DOHH2 (cell line): ENCODE measurements around the gene FHOD3.

Experiments used
- H3F3A ChIP-seq: fragments of 200-600 bp; sonication (generic), shearing (Covaris generic); 2 replicates; pipeline ENCODE4 v1.6.0; 2016; ENCODE audit warnings: antibody characterized with exemption, mild to moderate bottlenecking; ENCODE audit not compliant: control insufficient read depth, insufficient read depth
- H3K27ac ChIP-seq: fragments of 200-600 bp; sonication (generic); 2 replicates; pipeline ENCODE4 v1.5.1; 2014; ENCODE audit warnings: low read depth, mild to moderate bottlenecking, low read length, moderate library complexity
- H3K27me3 ChIP-seq: fragments of 200-600 bp; sonication (generic); 2 replicates; pipeline ENCODE4 v1.6.1; 2014; ENCODE audit warnings: mild to moderate bottlenecking, low read length, mixed read lengths; ENCODE audit not compliant: control insufficient read depth
- H3K36me3 ChIP-seq: fragments of 200-600 bp; sonication (generic); 2 replicates; pipeline ENCODE4 v1.6.1; 2014; ENCODE audit warnings: mild to moderate bottlenecking, low read length, moderate library complexity, mixed read lengths; ENCODE audit not compliant: control insufficient read depth
- H3K4me1 ChIP-seq: fragments of 200-600 bp; sonication (generic); 2 replicates; pipeline ENCODE4 v1.6.1; 2014; ENCODE audit warnings: mild to moderate bottlenecking, low read length, mixed read lengths; ENCODE audit not compliant: control insufficient read depth
- H3K4me2 ChIP-seq: fragments of 200-600 bp; sonication (generic); 2 replicates; pipeline ENCODE4 v1.6.0; 2014; ENCODE audit warnings: mild to moderate bottlenecking, low read length, moderate library complexity
- H3K4me3 ChIP-seq: fragments of 200-600 bp; sonication (generic); 2 replicates; pipeline ENCODE4 v1.5.1; 2014; ENCODE audit warnings: mild to moderate bottlenecking, low read length, mixed read lengths
- H3K79me2 ChIP-seq: fragments of 200-600 bp; sonication (generic); 2 replicates; pipeline ENCODE4 v1.6.1; 2014; ENCODE audit warnings: mild to moderate bottlenecking, low read length, mixed read lengths; ENCODE audit not compliant: control insufficient read depth
- H3K9me2 ChIP-seq: fragments of 200-600 bp; sonication (generic); replicated peaks from 2 replicates; pipeline ENCODE4 v1.6.1; 2014; ENCODE audit warnings: mild to moderate bottlenecking, low read length, mixed read lengths; ENCODE audit not compliant: control insufficient read depth
- H3K9me3 ChIP-seq: fragments of 200-600 bp; sonication (generic); 2 replicates; pipeline ENCODE4 v1.6.1; 2014; ENCODE audit warnings: antibody characterized with exemption, low read length, mixed read lengths; ENCODE audit not compliant: control insufficient read depth, insufficient read depth
- H4K20me1 ChIP-seq: fragments of 200-600 bp; sonication (generic); 2 replicates; pipeline ENCODE4 v1.6.0; 2014; ENCODE audit warnings: low read depth, mild to moderate bottlenecking, antibody characterized with exemption, low read length, moderate library complexity; ENCODE audit not compliant: control insufficient read depth, insufficient read depth
- EZH2phosphoT487 ChIP-seq: fragments of 200-600 bp; sonication (generic); IDR thresholded peaks from 2 replicates; pipeline ENCODE4 v1.6.1; 2017; ENCODE audit warnings: borderline replicate concordance, mild to moderate bottlenecking, antibody characterized with exemption, low read length, moderate library complexity, mixed read lengths
- TF ChIP-seq, protein P1 (sequence below): fragments of 200-600 bp; sonication (generic); IDR thresholded peaks from one replicate; pipeline ENCODE4 v1.5.1; 2014; ENCODE audit warnings: antibody characterized with exemption, mild to moderate bottlenecking, low read depth, low read length; ENCODE audit not compliant: poor library complexity, severe bottlenecking

The FHOD3 gene

GRCh38 chr18:36386150-36386920 is 88.8 kb downstream of the FHOD3 start:
- Histone ChIP-seq H4K20me1 (no peaks in the 10 kb centered on the region), H3K4me3 (no peak overlapping the region), H3K27ac (no peak overlapping the region), H3K9me2 (no peaks in the 10 kb centered on the region), H3K4me1 (no peaks in the 10 kb centered on the region), H3K79me2 (no peaks in the 10 kb centered on the region), H3K36me3 (no peaks in the 10 kb centered on the region), H3F3A (no peaks in the 10 kb centered on the region), H3K27me3 (0 out of 2 replicates have a peak, but pooled peaks cover 3% of the 10 kb centered on the region), H3K9me3 (no peaks in the 10 kb centered on the region), H3K4me2 (no peak overlapping the region)
- TF ChIP-seq, protein P1, sequence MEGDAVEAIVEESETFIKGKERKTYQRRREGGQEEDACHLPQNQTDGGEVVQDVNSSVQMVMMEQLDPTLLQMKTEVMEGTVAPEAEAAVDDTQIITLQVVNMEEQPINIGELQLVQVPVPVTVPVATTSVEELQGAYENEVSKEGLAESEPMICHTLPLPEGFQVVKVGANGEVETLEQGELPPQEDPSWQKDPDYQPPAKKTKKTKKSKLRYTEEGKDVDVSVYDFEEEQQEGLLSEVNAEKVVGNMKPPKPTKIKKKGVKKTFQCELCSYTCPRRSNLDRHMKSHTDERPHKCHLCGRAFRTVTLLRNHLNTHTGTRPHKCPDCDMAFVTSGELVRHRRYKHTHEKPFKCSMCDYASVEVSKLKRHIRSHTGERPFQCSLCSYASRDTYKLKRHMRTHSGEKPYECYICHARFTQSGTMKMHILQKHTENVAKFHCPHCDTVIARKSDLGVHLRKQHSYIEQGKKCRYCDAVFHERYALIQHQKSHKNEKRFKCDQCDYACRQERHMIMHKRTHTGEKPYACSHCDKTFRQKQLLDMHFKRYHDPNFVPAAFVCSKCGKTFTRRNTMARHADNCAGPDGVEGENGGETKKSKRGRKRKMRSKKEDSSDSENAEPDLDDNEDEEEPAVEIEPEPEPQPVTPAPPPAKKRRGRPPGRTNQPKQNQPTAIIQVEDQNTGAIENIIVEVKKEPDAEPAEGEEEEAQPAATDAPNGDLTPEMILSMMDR: no peak
- no peak for TF ChIP-seq EZH2phosphoT487

GRCh38 chr18:36387310-36387709 is 89.8 kb downstream of the FHOD3 start:
- no peaks in the 10 kb centered on the region for H3K9me3 ChIP-seq
- no peaks in the 10 kb centered on the region for H3K36me3 ChIP-seq
- H3K27me3 ChIP-seq: 0 out of 2 replicates have a peak, but pooled peaks cover 3% of the 10 kb centered on the region
- H3K4me3 ChIP-seq: no peak overlapping the region
- TF ChIP-seq EZH2phosphoT487: no peak
- TF ChIP-seq, protein P1: no peak
- H3K79me2 ChIP-seq: no peaks in the 10 kb centered on the region
- H3K4me2 ChIP-seq: no peak overlapping the region
- H4K20me1 ChIP-seq: no peaks in the 10 kb centered on the region
- no peaks in the 10 kb centered on the region for H3K9me2 ChIP-seq
- H3F3A ChIP-seq: no peaks in the 10 kb centered on the region
- no peak overlapping the region for H3K27ac ChIP-seq
- H3K4me1 ChIP-seq: no peaks in the 10 kb centered on the region

DNA sequence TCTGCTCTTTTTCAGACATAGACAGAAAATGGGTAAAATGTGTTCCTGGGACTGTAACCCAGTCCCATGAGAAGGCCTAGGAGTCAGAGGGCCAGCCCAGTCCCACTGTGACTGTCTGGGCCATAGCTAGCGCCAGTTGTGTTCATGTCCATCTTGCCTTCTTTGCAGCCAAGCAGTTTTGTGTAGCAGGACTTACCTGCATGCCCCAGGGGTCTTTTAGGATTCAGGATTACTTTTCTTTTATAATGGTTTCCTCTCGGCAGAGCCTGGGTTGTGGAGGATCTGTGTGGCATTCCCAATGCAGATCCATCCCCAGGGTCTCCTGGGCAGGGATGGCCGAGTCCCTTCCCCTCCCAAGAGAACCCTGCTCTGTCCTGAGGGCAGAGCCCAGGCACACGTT is 90.8 kb downstream of the FHOD3 start:
- no peak for TF ChIP-seq EZH2phosphoT487
- TF ChIP-seq, protein P1: no peak
- H3K9me2 ChIP-seq: no peaks in the 10 kb centered on the region
- H3K4me2 ChIP-seq: no peak overlapping the region
- H3K36me3 ChIP-seq: no peaks in the 10 kb centered on the region
- H3K4me1 ChIP-seq: no peaks in the 10 kb centered on the region
- no peak overlapping the region for H3K27ac ChIP-seq
- H3K27me3 ChIP-seq: 0 out of 2 replicates have a peak, but pooled peaks cover 3% of the 10 kb centered on the region
- H3F3A ChIP-seq: no peaks in the 10 kb centered on the region
- H3K4me3 ChIP-seq: no peak overlapping the region
- no peaks in the 10 kb centered on the region for H3K9me3 ChIP-seq
- H3K79me2 ChIP-seq: no peaks in the 10 kb centered on the region
- H4K20me1 ChIP-seq: no peaks in the 10 kb centered on the region
